DND-41 (cell line): Measurements from ENCODE around the gene KRTAP3-2.

ENCODE experiments used
- EZH2 ChIP-seq: IDR thresholded peaks from 3 replicates; pipeline ENCODE4 v1.6.1; 2012; ENCODE audit warnings: borderline replicate concordance, low read depth, mild to moderate bottlenecking, moderate library complexity, low read length, inconsistent platforms; ENCODE audit not compliant: severe bottlenecking
- TF ChIP-seq, protein P1 (sequence below): IDR thresholded peaks from 2 replicates; pipeline ENCODE4 v1.5.1; 2012; ENCODE audit warnings: borderline replicate concordance, low read length, moderate library complexity, mild to moderate bottlenecking; ENCODE audit not compliant: poor library complexity, severe bottlenecking; ENCODE audit errors: extremely low read depth

DNA sequence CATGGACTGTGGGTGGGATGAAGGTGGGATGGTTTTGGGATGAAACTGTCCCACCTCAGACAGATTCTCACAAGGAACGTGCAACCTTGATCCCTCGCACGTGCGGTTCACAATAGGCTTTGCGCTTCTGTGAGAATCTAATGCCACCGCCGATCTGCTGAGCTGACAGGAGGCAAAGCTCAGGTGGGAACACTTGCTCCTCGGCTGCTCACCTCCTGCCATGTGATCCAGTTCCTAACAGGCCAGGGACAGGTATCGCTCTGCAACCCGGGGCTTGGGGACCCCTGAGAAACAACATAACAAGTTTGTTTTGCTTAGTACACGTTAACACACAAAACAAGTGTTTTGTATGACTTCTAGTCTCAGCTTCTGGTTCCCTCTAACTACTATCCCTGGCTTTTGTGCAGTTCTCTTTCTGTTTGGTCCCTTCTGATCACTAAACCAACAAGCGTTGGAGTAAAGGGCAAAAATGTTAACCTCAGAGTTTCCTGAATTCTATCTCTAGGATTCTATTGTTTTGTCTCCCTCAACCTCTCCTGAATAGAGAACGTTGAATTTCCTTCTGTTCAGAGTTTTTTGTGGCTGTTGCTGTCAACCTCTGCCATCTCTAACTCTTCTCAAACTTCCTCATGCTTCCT lies 17.0 kb upstream of the KRTAP3-2 start:
- TF ChIP-seq, protein P1, sequence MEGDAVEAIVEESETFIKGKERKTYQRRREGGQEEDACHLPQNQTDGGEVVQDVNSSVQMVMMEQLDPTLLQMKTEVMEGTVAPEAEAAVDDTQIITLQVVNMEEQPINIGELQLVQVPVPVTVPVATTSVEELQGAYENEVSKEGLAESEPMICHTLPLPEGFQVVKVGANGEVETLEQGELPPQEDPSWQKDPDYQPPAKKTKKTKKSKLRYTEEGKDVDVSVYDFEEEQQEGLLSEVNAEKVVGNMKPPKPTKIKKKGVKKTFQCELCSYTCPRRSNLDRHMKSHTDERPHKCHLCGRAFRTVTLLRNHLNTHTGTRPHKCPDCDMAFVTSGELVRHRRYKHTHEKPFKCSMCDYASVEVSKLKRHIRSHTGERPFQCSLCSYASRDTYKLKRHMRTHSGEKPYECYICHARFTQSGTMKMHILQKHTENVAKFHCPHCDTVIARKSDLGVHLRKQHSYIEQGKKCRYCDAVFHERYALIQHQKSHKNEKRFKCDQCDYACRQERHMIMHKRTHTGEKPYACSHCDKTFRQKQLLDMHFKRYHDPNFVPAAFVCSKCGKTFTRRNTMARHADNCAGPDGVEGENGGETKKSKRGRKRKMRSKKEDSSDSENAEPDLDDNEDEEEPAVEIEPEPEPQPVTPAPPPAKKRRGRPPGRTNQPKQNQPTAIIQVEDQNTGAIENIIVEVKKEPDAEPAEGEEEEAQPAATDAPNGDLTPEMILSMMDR = no peak
- no peak for TF ChIP-seq EZH2
